HG03442 (cell line): ENCODE results near the gene BIK.

Experiments used
- ATAC-seq: cut with Tn5 transposase; IDR thresholded peaks from one replicate; pipeline ENCODE4 v1.9.1; 2021; ENCODE audit warnings: mild to moderate bottlenecking, moderate library complexity; ENCODE audit not compliant: unreplicated experiment

The BIK gene

GRCh38 chr22:43110444-43110926 lies at the start of gene BIK:
TSS of gene BIK (plus strand) at chr22:43110750. CDS start at chr22:43124023, 13,273 bp downstream.
- ATAC-seq = no peak

- ATAC-seq = no peak
Measured at GRCh38 chr22:43066134-43066533, 44.4 kb upstream of the BIK start.

GRCh38 chr22:43066844-43067385 lies 43.6 kb upstream of the BIK start:
- ATAC-seq = no peak

GRCh38 chr22:43077121-43077877 lies 33.3 kb upstream of the BIK start:
- ATAC-seq = no peak

- ATAC-seq = no peak
Measured at GRCh38 chr22:43078522-43078921, 32.0 kb upstream of the BIK start.

GRCh38 chr22:43079742-43080141 lies 30.8 kb upstream of the BIK start:
- no peak for ATAC-seq

GRCh38 chr22:43080616-43081015 lies 29.9 kb upstream of the BIK start:
- no peak for ATAC-seq

- ATAC-seq = no peak
Measured at GRCh38 chr22:43081968-43082367, 28.6 kb upstream of the BIK start.

GRCh38 chr22:43085658-43086606 lies 24.6 kb upstream of the BIK start:
- no peak for ATAC-seq

- no peak for ATAC-seq
Measured at GRCh38 chr22:43088627-43088983, 21.9 kb upstream of the BIK start.

GRCh38 chr22:43088984-43089717 lies 21.4 kb upstream of the BIK start, which contains the start of gene TTLL1:
TSS of gene TTLL1 (minus strand) at chr22:43089391. CDS start at chr22:43075586, 13,805 bp downstream.
- ATAC-seq = peak; percentile 71

GRCh38 chr22:43090130-43090789 lies 20.3 kb upstream of the BIK start:
- no peak for ATAC-seq

- ATAC-seq = no peak
Measured at GRCh38 chr22:43092085-43092484, 18.5 kb upstream of the BIK start.

GRCh38 chr22:43094085-43094484 lies 16.5 kb upstream of the BIK start:
- no peak for ATAC-seq

GRCh38 chr22:43094551-43094950 lies 16.0 kb upstream of the BIK start:
- no peak for ATAC-seq

GRCh38 chr22:43096420-43096819 lies 14.1 kb upstream of the BIK start:
- ATAC-seq = no peak

GRCh38 chr22:43098356-43098755 lies 12.2 kb upstream of the BIK start:
- ATAC-seq = no peak

GRCh38 chr22:43099095-43099494 lies 11.5 kb upstream of the BIK start:
- no peak for ATAC-seq

GRCh38 chr22:43100225-43100624 lies 10.3 kb upstream of the BIK start:
- no peak for ATAC-seq

- no peak for ATAC-seq
Measured at GRCh38 chr22:43101306-43101705, 9.2 kb upstream of the BIK start.
